DMS 273 (cell line): ENCODE measurements around the gene TLCD2.
A peak's percentile ranks its signal among the peaks of the same experiment; 100 is the strongest.
"Not testable (repeated sequence)": the region's sequence is repeated elsewhere in the genome, so short reads cannot be mapped to it uniquely, and the experiment has no call there.

Experiments
- DNase-seq: peaks from one replicate; lab custom pipeline; 2025; ENCODE audit not compliant: unreplicated experiment; lab: John Stamatoyannopoulos, UW

Gene TLCD2

DNA sequence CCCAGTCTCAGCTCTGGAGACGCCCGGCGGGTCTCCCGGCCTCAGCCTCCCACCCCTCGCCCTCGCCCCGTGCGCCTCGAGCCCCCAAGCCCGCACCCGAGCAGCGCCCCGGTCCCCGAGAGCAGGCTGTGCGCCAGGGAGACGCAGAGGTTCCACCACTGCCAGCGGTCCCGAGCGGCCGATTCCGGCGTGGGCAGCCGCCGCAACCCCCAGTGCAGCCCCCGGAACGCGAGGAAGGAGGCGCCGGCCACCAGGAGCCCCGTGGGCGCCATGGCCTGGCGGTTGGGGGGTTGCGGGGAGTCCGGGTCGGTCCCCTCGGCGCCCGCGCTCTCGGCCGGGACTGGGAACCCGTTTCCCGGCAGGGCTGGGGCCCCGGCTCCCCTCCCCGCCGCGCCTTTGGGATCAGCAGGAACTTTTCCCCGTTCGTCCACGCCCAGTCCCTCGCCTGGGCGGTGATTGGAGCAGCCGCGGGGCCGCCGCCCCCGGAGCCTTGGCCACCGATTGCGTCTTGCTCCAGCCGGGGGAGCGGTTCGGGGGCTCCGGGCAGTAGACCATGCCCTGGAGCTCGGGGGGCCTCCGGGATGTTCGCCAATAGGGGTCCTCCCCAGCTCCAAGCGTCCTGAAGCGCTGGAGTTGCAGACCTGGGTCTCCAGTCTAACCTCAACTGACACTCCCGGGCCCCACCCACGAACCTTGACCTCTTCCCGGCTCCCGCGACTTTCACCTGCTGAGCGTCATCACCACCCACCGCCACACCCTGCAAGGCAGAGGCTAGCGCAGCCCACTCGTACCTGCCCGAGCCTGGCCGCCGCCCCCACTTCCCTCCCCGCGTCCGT is at the start of gene TLCD2:
Gene TLCD2 (minus strand): TSS at position 407 of the 836 bp plus-strand sequence. CDS start 135 bp downstream, at position 272.
- peak; percentile 69 for DNase-seq

- no peak for DNase-seq
Measured at GRCh38 chr17:1759529-1759928, 49.4 kb upstream of the TLCD2 start.

GRCh38 chr17:1758807-1759206 is 48.6 kb upstream of the TLCD2 start:
- DNase-seq: no peak

DNA sequence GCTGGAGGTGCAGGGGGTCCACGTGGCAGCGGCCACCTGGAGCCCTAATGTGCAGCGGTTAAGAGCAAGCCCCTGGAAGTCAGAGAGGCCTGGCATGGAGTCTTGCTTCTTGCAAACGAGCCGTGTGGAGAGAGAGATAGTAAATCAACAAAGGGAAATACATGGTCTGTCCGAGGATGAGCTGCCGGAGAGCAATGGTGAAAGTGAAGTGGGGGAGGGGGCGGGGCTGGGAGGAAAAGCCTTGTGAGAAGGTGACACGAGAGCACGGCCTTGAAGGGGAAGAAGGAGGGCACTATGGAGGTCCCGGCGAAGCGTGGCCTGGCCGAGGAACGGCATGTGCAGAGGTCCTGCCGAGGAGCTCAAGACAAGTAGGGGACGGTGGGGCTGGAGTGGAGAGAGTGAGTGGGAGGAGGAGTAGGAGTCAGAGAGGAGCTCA is 45.7 kb upstream of the TLCD2 start:
- DNase-seq: no peak

- DNase-seq: peak; percentile 75
Measured at GRCh38 chr17:1755252-1755826, 45.2 kb upstream of the TLCD2 start.

DNA sequence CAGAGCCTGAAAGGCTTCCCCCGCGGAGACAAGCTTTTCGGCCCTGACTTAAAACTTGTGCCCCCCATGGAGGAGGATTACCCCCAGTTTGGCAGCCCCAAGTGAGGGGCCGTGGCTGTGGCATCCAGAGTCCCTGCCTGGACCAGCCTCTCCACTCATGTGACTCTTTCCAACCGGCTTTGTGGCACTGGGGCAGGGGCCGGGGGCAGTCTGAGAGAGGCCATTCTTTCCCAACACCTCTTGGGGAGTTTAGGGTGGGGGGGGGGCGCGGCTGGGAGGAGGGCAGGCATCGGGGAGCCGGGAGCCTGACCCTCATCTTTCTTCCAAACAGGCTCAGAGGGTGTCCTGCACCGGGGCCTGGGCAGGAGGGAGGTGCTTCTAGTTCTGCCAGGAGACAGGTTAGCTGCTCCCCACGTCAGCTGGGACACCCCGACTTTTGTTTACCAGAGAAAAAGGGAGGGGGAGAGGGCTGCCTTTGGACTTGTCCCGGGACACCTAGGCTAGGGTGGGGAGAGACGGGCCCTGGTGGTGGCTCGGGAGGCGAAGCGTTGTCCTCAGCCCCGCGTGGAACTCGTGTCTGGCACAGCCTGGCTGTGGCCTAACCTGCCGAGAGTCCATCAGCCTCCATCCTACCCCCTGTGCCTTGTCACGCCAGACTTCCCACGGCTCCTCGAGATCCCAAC is 44.4 kb upstream of the TLCD2 start:
- DNase-seq: no peak

- no peak for DNase-seq
Measured at GRCh38 chr17:1753767-1754429, 43.7 kb upstream of the TLCD2 start.

DNA sequence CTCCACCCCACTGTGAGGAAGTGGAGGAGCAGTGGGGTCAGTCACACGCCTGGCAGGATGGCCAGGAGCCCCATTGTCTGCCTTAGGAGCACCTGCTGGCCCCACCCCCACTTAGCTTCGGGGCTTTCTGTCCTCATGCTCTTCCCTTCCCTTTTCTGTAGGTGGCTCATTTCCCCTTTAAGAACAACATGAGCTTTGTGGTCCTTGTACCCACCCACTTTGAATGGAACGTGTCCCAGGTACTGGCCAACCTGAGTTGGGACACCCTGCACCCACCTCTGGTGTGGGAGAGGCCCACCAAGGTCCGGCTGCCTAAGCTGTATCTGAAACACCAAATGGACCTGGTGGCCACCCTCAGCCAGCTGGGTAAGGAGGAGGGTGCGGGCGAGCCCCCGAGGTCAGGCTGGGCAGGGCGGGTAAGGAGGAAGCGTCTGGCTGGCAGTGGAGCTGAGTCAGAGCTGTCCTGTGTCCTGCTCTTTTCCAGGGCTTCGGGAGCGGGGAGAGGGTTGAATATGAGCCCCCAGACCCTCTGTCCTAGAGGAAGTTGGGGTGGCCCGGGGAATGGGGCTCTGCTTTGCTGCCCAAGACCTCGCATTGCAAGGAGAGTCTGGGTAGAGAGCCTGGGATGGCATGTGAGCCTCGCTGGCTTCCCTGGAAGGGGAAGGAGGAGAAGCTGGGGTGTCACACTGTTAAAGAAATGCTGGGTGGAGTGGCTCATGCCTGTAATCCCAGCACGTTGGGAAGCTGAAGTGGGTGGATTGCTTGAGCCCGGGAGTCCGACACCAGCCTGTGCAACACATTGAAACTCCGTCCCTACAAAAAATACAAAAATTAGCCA is 42.5 kb upstream of the TLCD2 start:
- DNase-seq: no peak

- DNase-seq: no peak
Measured at GRCh38 chr17:1750628-1751027, 40.5 kb upstream of the TLCD2 start.

DNA sequence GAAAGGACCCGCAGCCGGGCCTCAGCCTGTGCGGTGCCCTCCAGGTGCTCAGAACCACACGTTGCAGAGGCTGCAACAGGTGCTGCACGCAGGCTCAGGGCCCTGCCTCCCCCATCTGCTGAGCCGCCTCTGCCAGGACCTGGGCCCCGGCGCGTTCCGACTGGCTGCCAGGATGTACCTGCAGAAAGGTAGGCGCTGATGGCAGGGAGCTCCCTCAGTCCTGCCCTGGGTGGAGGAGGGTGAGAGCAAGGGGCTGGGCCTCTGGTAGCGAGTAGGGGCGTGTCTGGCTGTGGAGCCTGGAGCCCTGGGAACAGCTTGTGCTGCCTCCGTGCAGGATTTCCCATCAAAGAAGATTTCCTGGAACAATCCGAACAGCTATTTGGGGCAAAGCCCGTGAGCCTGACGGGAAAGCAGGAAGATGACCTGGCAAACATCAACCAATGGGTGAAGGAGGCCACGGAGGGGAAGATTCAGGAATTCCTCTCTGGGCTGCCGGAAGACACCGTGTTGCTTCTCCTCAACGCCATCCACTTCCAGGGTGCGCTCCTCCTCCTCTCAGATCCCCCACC is 36.9 kb upstream of the TLCD2 start:
- DNase-seq: peak; percentile 32

DNA sequence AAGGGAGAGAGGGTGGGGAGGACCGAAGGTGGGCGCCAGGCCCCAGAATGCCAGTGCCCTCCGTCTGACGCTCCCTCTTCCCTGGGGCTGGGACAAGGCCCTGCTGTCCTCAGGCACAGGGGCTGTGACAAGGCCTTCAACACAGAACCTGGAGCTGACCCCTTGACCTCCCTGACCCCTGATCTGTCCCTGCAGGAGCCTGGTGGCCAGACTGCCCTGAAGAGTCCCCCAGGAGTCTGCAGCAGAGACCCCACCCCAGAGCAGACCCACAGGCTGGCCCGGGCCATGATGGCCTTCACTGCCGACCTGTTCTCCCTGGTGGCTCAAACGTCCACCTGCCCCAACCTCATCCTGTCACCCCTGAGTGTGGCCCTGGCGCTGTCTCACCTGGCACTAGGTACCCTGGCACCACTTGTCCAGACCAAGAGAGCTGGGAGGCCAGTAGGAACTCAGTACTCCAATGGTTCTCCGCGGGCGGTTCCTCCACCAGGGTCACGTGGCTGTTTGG is 35.4 kb upstream of the TLCD2 start:
- DNase-seq: no peak

- no peak for DNase-seq
Measured at GRCh38 chr17:1744551-1745512, 34.7 kb upstream of the TLCD2 start.

GRCh38 chr17:1743088-1743439 is 32.9 kb upstream of the TLCD2 start:
- DNase-seq: no peak

DNA sequence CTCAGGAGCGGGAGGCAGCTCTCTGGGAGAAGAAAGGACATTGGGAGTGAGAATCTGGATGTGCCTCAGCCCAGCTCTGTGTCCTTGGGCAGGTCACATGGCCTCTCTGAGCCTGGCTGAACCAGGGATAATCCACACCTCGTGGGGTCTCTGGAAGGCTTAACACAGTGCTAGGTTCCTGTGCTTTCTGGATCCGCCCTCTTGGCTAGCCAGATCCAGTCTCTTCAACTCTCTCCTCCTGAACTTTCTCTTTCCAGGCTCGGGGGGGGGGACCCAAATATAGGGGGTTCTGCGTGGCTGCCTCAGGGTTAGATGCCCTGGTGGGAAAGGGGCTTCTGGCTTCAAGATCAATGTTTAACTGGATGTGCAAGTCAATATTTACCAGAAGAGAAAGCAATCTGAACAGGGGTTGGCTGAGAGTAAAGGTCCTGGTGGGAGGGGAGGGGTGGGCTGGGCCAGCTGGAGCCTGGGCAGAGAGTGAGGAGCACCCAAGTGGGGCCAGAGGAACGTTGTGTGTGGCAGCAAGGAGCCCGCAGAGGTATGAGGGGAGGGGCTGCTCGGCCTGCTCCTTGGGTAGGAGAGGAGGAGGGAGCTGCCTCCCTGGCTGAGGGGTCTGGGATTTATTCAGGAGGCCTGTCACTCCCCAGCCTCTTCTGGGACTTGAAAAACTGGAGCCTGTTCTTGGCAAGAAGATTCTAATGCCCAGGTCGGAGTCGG is 32.4 kb upstream of the TLCD2 start, which contains the start of gene SERPINF2:
Gene SERPINF2 (plus strand): TSS at position 501 of the 717 bp plus-strand sequence. CDS start 2,125 bp downstream, outside the sequence.
- DNase-seq: no peak

DNA sequence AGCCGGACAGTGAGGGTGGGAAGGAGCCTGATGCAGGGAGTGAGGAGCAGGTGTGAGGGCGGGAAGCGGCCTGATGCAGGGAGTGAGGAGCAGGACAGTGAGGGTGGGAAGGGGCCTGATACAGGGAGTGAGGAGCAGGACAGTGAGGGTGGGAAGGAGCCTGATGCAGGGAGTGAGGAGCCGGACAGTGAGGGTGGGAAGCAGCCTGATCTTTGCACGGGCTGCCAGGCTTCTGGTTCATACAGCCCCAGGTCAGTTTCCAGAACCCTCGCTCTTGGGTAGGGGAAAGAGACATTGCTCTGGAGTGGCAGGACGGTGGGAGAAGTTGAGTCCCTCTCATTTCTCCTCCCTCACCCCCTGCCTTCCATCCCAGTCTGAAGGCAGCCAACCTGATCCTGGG is 31.7 kb upstream of the TLCD2 start:
- DNase-seq: not testable (repeated sequence)

- no peak for DNase-seq
Measured at GRCh38 chr17:1737531-1738291, 27.5 kb upstream of the TLCD2 start.
